ENCODE data around the gene CELF1. TPM values are rescaled to one million over a fixed set of nuclear protein-coding genes. Genes with fewer than 3 reads are reported as not detected.

CELF1 gene
- polyA plus RNA-seq, 1 experiment = 87.2 TPM

DNA sequence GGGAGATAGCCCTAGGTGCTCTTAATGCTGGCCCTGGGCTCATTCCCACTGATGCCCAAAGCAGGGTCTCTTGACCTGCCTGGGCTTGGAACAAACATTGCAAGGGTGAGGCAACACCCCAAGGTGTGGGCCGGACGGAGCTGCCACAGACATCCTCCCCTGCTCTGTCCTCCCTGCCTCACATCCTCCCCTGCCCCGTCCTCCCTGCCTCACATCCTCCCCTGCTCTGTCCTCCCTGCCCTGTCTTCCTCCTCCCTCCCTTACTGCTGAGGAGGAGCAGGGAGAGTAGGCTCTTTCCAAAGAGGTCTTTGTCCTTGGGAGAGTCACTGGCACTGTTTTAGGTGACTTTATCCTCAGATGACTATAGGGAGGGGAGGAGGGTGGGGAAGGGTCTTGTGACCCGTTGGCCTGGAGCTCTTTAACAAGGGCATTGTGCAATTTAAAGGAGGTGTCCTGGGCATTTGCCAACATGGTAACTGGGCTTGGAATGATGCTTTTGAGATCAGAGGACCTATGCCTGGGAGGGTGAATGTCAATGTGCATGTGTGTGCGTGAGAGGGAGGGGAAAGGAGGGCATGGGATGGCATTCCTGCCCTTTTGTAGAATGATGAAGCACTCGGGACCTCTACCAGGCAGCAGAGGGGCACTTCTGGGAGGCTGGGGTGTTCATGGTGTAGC lies 34.2 kb upstream of the CELF1 start:
- Histone ChIP-seq H3K9me3 (ENCODE audit: control insufficient read depth, insufficient read depth, low read length) (peaks cover 8% of the 10 kb centered on the region; the same call in 1 of the 2 replicates), H3K27me3 (ENCODE audit: control insufficient read depth, insufficient read depth, low read length) (peaks cover 10% of the 10 kb centered on the region), H3K4me3 (ENCODE audit: low read depth, low read length) (no peak overlapping the region), H3K27ac (ENCODE audit: low read depth, low read length) (no peak overlapping the region)
- POLR2A ChIA-PET = no interaction called here
- DNase-seq (ENCODE audit: low read depth, low spot score) = no peak
- CTCF ChIA-PET = no interaction called here
- TF ChIP-seq CTCF (IDR thresholded peaks at IDR 0.05; ENCODE audit: low read depth, low read length) = no peak

DNA sequence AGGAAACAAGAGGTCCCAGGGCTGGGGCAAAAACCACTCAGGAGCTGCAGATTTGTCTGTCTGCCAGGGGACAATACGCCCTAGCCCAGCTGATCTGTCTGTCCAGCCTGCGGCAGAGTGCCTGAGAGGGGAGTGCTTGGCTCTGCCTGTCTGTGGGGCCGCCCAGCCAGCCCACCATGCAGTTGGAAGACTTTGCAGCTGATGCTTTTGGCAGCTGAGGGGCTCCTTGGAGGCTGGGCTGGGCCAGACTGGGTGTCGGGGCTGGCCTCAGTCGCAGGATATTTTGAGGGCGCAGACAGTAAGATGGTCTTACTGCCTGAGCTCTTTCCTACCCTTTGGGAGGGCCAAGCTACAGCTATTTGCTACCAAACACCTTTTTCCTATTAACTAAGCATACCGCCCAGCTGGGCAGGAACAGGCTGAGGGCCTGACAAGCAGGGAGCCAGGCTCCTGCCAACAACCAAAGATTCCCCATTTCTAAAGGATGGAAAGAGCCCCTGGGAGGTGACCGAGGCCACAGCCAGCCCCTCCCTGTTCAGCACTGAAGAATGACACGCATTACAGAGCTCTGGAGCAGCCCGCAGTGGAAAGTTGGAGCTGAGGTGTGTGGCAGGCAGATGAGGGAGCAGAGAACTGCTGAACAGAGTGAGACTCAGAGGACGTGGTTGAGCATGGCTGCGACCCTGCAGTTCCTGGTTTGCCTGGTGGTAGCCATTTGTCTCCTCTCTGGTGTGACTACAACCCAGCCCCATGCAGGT lies 33.3 kb upstream of the CELF1 start, which contains the start of gene FAM180B:
FAM180B (plus strand) TSS at position 581 of the 758 bp plus-strand sequence; CDS start at position 672, 91 bp downstream.
- no peak within 1 kb of the TSS for H3K4me3 ChIP-seq (ENCODE audit: low read depth, low read length)
- no peak for DNase-seq (ENCODE audit: low read depth, low spot score)
- no peak for TF ChIP-seq CTCF (IDR thresholded peaks at IDR 0.05; ENCODE audit: low read depth, low read length)
- no peak within 1 kb of the TSS for H3K27ac ChIP-seq (ENCODE audit: low read depth, low read length)
- peaks cover 8% of the 10 kb centered on the region; the same call in 1 of the 2 replicates for H3K9me3 ChIP-seq (ENCODE audit: control insufficient read depth, insufficient read depth, low read length)
- peaks cover 4% of the 10 kb centered on the region for H3K27me3 ChIP-seq (ENCODE audit: control insufficient read depth, insufficient read depth, low read length)
- ChIA-PET POLR2A (interaction anchor here (0.9 kb wide), 1 partner anchor 9 kb away, joined by 3 read pairs; no protein-coding TSS in a partner anchor), CTCF (no interaction called here)

DNA sequence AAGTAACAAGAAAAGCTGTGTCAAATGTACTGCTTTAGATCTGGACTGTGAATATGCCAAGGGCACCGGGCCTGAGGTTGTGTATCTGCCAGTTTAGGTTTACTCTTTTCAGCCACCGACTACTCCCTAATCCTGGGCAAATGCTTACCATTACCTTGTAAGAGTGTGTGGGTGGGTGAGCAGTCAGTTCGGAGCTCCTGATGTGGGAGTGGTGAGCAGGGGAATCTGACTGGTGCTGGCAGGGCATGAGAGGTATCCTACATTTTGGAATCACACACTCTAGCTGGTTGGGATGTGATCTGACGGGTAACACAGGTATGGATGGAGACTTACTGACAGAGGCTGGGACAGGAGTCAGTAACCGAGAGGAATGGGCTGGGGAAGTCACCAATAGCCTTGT lies 30.9 kb upstream of the CELF1 start:
- Histone ChIP-seq H3K27ac (ENCODE audit: low read depth, low read length) (no peak overlapping the region), H3K9me3 (ENCODE audit: control insufficient read depth, insufficient read depth, low read length) (no peaks in the 10 kb centered on the region), H3K4me3 (ENCODE audit: low read depth, low read length) (no peak overlapping the region), H3K27me3 (ENCODE audit: control insufficient read depth, insufficient read depth, low read length) (no peaks in the 10 kb centered on the region)
- DNase-seq (ENCODE audit: low read depth, low spot score) = no peak
- ChIA-PET CTCF (no interaction called here), POLR2A (interaction anchor here (0.7 to 1.3 kb wide), 2 partner anchors 11 kb away, joined by 3 to 9 read pairs; partner anchors contain the start of gene C1QTNF4)
- no peak for TF ChIP-seq CTCF (IDR thresholded peaks at IDR 0.05; ENCODE audit: low read depth, low read length)

DNA sequence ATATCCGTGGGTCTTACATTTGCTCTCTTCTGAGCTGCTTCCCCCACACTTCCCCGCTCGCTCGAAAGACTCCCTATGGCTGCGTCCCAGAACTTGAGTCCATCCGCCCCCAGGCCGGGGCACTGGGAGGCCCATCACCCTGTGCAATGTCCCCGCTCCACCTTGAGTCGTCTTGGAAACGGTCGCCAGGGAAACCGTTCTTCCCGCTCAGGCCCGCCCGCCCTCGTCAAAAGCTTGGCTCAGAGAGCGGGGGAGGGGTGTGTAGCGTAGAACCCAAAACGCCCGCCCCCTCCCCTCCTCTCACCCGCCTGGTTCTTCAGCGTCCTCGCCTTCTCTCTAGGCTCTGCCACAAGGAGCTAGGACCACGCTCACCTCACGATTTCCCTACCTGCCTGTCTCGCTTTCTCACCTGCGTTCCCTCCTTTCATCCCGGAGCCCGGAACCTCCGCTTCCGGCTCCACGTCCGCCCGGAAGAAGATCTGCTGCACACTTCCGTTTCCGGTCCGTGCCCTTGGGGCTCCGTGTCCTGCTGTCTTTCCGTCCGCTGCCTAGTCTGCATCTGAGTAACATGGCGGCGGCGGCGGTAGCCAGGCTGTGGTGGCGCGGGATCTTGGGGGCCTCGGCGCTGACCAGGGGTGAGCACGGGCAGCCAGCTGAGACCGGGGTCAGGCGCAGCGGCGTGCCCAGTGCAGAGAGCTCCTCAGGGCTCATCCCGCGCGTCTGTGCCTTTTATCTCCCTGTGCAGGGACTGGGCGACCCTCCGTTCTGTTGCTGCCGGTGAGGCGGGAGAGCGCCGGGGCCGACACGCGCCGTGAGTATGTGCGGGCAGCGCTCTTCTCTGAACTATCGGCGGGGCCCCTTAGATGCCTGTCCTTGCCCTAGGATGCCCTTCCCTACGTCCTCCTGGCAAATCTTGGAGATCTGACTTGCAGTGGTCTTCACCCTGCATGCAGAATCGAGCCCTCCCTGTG lies 25.9 kb upstream of the CELF1 start, which contains the start of the genes KBTBD4 and NDUFS3:
KBTBD4 (minus strand) TSS at position 447 of the 971 bp plus-strand sequence; CDS start at position 428, 19 bp downstream.
NDUFS3 (plus strand) TSS at position 551 of the 971 bp plus-strand sequence; CDS start at position 569, 18 bp downstream.
- POLR2A ChIA-PET = interaction anchor here (0.5 to 1.4 kb wide), 7 partner anchors 9 to 615 kb away, joined by 3 to 14 read pairs (median 5); no protein-coding TSS in a partner anchor
- no peaks in the 10 kb centered on the region for H3K9me3 ChIP-seq (ENCODE audit: control insufficient read depth, insufficient read depth, low read length)
- TF ChIP-seq CTCF (IDR thresholded peaks at IDR 0.05; ENCODE audit: low read depth, low read length) = no peak
- H3K27me3 ChIP-seq (ENCODE audit: control insufficient read depth, insufficient read depth, low read length) = no peaks in the 10 kb centered on the region
- CTCF ChIA-PET = interaction anchor here (1.3 to 2.6 kb wide), 2 partner anchors 25 to 38 kb away, joined by 6 read pairs; no protein-coding TSS in a partner anchor
- peak; percentile 73 for DNase-seq (ENCODE audit: low read depth, low spot score)
- peak within 1 kb of the TSS; percentile 33 for H3K27ac ChIP-seq (ENCODE audit: low read depth, low read length)
- peak within 1 kb of the TSS; percentile 95 for H3K4me3 ChIP-seq (ENCODE audit: low read depth, low read length)
